ENCODE data around the gene PLA2G2A.

The PLA2G2A gene

DNA sequence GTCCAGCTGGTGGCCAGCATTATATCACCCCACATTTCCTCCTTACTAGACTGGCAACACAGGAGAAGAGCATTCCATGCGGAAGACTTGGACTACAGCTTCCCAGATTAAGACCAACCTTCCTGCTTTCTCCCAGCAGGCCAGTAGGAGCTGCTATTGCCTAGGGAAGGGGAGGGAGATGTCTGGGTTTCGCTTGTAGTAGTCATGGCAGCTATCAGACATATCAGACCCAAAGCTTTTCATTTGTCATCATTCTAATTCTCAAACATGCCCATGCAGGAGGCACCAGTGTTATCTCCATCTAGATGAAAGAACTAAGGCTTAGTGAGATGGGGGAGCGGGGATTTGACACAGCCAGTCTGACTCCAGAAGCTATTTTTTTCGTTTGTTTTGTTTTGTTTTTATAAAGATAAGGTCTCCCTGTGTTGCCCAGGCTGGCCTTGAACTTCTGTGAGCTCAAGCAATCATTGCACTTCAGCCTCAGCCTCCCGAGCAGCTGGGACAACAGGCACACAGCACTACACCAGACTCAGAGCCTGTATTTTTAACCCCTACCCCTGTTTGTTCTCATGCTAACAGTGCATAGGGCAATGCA lies 4.5 kb downstream of the PLA2G2A start:
- no peak for DNase-seq (ENCODE audit: low read depth, low spot score)

DNA sequence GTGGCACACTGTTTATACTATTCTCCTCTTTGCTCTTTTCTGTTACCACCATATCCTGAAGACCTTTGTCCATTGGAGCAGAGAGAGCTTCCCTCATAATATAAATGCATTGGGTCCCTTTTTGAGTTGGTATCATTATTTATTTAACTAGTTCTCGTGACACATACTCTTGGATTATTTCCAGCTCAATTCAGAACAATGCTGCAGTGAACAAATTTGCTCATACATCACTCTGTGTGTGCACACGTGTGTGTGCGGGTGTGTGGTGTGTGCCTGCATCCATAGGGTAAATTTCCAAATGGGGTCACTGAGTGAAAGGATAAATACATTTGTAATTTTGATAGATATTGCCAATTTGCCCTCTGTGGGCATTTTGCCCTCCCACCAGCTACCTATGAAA lies 5.8 kb downstream of the PLA2G2A start:
- DNase-seq (ENCODE audit: low read depth, low spot score), result no peak

- no peak for DNase-seq (ENCODE audit: low read depth, low spot score)
These were observed 7.8 kb downstream of the PLA2G2A start for GRCh38 chr1:19971664-19972063.

DNA sequence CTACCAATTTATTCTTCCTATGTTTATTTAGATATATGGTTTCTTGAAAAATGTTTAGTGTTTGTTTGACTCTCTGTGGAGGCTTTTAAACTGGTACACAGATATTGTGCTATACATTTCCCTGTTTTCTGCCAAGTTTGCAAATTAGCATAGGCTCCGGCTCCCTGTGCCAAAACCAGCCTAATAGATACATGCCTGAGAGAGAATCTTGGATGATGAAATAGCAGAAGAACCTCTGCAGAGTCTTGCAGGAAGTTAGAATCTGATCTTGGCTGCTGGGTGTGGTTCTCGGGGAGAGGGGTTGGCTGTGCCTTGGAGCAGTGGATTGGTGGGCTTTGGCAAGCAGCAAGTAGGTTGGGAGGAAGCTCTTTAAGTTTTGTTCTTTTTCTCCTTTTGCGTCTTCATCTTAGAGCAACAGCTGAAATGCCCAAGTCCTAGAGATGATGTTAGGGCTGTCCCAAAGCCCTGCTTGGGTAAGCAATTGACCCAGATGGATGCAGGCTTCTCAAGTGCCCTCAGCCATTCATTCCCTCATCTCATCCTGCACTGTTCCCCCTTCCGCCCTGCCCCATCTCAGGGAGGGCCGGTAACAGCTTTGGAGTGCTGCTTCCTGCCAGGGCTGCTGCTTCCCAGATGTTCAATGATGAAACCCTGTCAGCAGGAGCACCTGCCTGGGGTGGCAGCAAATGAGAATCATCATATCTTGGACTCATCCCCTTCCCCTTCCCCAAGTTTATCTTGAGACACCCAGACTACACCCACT lies 9.3 kb downstream of the PLA2G2A start:
- DNase-seq (ENCODE audit: low read depth, low spot score), result no peak

GRCh38 chr1:19967808-19968207 lies 11.6 kb downstream of the PLA2G2A start:
- DNase-seq (ENCODE audit: low read depth, low spot score), result no peak

GRCh38 chr1:19964542-19964941 lies 14.9 kb downstream of the PLA2G2A start:
- no peak for DNase-seq (ENCODE audit: low read depth, low spot score)

DNA sequence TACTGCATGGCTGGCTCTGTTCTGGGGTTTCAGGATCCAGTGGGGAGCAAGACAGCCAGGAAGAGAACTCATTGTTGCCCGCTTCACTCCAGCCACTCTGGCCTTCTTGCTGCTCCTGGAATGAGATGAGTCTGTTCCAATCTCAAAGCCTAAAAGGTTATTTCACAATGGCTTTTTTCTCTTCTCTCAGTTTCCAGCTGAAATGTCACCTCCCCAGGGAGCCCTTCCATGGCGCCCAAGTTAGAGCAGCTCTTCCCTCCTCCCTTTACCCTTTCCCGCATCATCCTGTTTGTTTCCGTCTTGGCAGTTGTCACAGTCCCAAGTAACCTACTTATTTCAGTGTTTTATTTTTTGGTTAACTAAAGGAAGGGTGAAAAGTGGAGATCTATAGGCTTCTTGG lies 15.8 kb downstream of the PLA2G2A start:
- no peak for DNase-seq (ENCODE audit: low read depth, low spot score)

- no peak for DNase-seq (ENCODE audit: low read depth, low spot score)
These were observed 18.8 kb downstream of the PLA2G2A start for GRCh38 chr1:19960591-19960990.

GRCh38 chr1:19957779-19958178 lies 21.6 kb downstream of the PLA2G2A start:
- no peak for DNase-seq (ENCODE audit: low read depth, low spot score)

GRCh38 chr1:19955534-19956170 lies 23.8 kb downstream of the PLA2G2A start:
- DNase-seq (ENCODE audit: low read depth, low spot score), result no peak

DNA sequence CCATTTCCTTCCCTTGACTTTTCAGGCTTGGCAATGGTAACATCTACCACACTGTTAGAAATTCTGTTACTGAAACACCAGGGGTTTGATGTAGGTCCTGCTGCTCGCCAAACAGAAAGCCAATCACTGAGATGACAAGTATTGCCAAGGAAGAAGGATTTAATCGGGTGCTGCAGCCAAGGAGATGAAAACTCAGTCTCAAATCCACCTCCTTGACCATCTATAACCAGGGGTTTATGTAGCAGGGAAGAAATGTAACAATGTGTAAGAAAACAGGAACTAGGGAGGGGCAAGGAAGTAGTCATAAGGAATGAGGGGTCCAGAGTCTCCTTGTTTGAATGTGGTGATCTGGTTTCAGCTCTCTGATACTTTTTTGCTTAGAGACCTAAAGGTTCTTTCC lies 25.4 kb downstream of the PLA2G2A start:
- DNase-seq (ENCODE audit: low read depth, low spot score), result no peak

- no peak for DNase-seq (ENCODE audit: low read depth, low spot score)
These were observed 30.4 kb downstream of the PLA2G2A start for GRCh38 chr1:19949016-19949415.

DNA sequence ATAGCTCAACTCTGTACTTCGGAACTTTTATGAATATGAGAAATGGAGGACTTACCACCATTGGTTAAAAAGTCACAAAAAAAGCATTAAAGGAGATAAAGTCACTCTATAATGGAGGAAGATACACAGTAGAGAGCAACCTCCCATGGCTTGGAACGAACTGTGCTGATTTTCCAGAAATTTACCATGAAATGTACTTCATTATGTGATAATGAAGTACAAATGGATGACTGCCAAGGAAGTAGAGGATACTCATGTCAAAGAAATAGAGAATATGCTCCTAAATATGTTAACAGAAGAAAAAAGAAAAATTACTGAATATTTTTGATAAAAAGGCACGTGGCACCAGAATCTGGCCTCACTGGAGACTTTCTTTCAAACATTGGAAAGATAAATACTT lies 32.4 kb downstream of the PLA2G2A start:
- no peak for DNase-seq (ENCODE audit: low read depth, low spot score)

DNA sequence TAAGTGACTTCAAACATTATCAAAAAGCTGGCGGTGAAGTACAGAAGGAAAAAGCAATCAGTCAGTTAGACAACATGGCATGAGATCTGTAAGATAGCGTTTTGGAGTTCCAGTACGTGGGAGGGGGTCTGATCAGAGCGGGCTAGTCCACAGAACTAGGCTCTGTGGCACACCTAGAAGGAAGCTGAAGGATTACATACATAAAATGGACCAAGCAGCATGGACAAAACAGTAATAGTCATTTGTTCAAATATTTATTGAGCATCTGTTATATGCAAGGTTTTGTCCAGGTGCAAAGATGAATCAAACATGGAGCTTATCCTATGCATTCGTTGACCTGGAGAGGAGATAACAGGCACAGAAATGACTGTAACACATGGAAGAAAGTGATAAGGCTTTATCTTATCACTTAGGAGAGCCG lies 33.1 kb downstream of the PLA2G2A start:
- no peak for DNase-seq (ENCODE audit: low read depth, low spot score)

DNA sequence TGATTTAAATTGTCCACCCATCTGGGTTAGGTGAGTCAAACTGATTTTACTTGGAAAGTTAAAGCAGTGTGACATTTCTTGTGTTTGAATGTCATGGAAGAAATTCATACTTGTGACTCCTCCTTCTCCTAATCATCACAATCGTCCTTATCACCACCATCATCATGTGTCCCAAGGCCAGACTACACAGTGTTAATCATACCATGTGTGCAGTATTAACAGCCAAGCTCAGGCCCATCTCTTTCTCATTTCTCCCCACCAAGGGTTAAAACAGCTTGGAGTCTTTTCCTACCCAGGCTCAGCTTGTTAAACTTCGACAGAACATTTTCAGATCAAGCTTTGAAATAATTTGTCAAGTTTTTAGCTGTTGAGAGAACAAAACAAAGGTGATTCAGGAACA lies 33.5 kb downstream of the PLA2G2A start:
- no peak for DNase-seq (ENCODE audit: low read depth, low spot score)

DNA sequence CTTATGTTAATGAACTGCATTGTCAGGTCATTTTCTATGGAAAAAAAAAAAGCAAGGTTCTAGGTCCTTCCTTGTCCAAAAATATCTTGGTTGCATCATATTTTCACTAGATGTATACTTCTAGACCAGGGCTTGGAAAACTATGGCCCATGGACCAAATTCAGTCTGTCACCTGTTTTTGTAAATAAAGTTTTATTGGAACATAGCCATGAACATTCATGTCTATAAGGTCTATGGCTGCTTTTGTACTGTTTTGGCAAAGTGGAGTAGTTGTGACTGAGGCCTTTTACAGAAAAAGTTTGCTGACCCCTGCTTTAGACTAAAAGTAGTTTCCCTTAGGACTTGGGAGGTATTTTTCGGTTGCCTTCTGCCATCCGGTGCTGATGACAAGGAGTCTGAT lies 36.8 kb downstream of the PLA2G2A start:
- DNase-seq (ENCODE audit: low read depth, low spot score), result no peak

DNA sequence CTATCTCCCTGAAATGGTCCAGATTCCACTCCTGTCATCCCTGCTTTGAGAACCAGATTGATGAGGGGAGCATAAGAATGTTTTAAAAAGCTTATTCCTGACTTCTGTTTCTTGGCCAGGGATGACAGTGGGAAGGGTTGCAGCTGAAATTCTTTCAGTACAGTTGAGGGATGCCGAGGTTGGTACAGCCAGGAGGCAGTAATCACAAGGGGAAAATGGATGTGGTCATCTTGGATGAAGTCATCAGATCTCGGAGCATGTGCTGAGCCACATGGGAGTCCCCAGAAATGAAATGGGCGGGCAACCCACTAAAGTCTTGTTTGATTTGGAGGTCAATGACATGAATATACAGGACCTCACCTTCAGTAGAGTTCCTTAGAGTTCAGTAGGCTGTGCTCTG lies 37.3 kb downstream of the PLA2G2A start:
- DNase-seq (ENCODE audit: low read depth, low spot score), result no peak

DNA sequence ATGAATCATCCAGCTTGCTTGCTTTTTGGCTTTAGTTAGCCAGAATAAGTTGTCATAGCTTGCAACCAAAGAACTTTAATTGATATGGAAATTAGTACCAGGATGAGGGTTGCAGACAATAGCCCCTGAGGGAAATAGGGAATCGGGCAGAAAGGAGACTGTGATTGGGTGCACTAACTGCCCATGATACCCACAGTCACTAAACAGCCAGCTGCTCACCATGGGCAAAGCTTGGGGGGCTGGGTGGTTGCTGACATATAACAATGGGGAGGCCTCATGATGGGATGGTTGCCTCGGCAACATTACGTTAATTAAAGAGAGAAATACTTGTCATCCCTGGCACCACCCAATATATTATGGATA lies 38.2 kb downstream of the PLA2G2A start:
- DNase-seq (ENCODE audit: low read depth, low spot score), result no peak

- no peak for DNase-seq (ENCODE audit: low read depth, low spot score)
These were observed 38.8 kb downstream of the PLA2G2A start for GRCh38 chr1:19940486-19941205.

- no peak for DNase-seq (ENCODE audit: low read depth, low spot score)
These were observed 40.9 kb downstream of the PLA2G2A start for GRCh38 chr1:19938472-19938871.

DNA sequence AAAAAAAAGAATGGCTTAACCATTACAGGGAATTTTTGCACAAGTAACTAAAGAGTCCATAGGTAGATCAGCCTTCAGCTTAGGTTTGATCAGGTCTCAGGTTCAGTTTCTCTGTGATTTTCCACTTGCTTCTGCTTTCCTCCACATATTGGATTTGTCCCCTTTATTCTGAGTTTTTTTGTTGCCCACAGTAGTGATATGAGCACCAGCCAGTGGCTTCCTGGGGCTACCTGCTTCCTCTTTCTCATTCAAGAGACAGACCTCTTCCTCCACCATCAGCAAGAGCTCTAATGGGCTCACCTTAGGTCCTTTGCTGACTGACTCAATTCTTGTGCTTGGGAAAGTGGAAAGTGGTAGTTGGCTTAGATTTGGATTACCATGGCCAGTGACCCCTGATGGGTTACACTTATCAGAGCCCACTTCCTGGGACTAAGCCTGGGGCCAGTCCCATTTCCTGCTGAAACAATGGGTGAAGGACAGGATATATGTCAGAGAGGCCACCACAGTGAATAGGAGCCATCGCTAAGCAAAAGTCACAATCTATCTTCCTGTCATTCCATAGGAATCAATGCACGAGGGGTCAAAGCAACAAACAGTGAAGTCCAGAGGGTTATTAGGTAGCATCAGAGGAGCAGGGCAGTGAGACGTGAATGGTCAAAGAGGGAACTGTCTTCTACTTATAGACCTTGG lies 43.2 kb downstream of the PLA2G2A start:
- no peak for DNase-seq (ENCODE audit: low read depth, low spot score)

GRCh38 chr1:19934336-19934735 lies 45.1 kb downstream of the PLA2G2A start:
- DNase-seq (ENCODE audit: low read depth, low spot score), result no peak

All from activated naive CD8-positive, alpha-beta T cell treated with anti-CD3 and anti-CD28 coated beads, Interleukin-2, amount 50 U/mL, for 16 hours (primary cell).